Islet precursor cell (in vitro differentiated cells): Measurements from ENCODE around the gene RAI14.
"Not testable (repeated sequence)": the region's sequence is repeated elsewhere in the genome, so short reads cannot be mapped to it uniquely, and the experiment has no call there.

ENCODE experiments used
- DNase-seq: peaks from one replicate; pipeline ENCODE4 v3.0.0-alpha.2; 2018

RAI14 gene

DNA sequence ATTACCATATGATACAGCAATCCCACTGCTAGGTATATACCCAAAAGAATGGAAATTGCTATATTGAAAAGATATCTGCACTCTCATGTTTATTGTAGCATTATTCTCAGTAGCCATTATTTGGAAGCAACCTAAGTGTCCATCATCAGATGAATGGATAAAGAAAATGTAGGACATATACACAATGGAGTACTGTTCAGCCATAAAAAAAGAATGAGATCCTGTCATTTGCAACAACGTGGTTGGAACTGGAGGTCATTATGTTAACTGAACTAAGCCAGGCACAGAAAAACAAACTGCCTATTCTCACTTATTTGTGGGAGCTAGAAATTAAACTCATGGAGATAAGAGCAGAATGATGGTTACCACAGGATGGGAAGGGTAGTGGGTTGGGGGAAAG, 119.8 kb downstream of the RAI14 start:
- DNase-seq = no peak

- DNase-seq = no peak
These were observed 122.1 kb downstream of the RAI14 start for GRCh38 chr5:34778091-34778850.

DNA sequence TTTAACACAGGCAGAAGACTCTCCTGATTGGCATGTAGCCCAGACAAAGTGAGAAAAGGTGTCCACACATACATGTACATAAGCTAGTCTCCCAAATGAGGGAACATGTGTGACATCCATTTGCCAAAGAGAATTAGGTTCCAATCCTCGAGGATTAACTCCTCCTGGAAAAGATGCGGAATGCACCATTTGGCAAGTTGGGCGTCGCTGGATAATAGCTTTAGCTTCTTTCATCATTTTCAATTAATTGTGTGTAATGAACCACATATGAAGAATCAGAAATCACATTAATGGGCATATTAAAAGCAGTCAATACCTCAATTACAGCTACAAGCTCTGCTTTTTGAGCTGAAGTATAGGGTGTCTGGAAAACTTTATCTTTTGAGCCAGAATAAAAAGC, 127.8 kb downstream of the RAI14 start:
- DNase-seq = not testable (repeated sequence)

DNA sequence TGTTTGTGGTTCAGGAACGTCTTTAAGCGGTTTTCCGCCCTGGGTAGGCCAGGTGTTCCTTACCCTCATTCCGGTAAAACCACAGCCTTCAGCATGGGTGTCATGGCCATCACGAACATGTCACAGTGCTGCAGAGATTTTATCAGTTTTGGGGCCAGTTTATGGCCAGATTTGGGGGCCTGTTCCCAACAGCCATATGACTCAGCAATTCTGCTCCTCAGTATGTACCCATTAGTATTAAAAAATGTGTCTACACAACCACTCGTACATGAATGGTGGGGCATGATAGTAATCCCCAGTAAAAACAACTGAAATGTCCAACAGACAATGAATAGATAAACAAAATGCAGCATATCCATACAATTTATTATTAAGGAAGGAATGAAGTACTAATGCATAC, 130.9 kb downstream of the RAI14 start:
- DNase-seq = no peak

- DNase-seq = no peak
These were observed 132.9 kb downstream of the RAI14 start for GRCh38 chr5:34789021-34789531.

DNA sequence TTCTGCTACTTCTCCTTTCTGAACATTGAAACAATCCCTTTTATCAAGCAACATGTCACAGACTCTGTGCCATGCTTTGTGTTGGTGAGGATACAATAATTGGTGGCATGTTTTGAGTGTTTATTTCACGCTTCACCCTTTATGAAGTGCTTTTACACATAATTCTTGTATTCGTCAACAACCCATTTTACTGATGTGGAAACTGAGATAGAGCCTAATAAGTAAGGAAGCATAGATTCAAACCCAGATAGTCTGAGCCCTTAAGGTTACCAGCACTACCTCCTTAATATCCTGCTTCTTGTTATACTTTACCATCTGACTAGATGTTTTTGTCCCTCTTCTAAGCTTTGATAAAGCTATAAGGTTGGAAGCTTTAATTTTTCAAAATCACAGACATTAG, 133.5 kb downstream of the RAI14 start:
- DNase-seq = no peak

- DNase-seq = no peak
These were observed 133.9 kb downstream of the RAI14 start for GRCh38 chr5:34790069-34790468.

DNA sequence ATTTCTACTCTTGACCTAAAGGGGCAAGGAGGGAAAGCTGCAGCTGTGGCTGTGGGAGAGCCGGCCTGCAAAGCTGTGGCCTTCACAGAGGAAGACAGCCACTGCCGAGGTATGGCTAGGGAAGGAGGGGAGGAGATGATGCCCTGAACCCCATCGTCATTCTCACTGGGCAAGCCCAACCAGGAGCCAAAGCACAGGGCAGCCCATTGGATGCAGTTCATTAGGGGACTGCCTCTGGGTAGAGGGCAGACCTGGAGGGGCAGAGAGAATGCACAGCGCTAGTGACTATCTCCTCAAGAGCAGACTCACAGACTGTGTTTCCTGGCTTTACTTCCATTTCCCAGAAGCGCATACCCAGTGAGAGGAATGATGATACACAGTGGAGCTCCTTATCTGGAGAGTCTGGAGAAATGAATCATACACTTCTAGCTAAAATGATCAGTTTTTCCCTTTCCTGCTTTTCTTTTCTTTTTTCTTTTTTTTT, 135.7 kb downstream of the RAI14 start:
- no peak for DNase-seq

DNA sequence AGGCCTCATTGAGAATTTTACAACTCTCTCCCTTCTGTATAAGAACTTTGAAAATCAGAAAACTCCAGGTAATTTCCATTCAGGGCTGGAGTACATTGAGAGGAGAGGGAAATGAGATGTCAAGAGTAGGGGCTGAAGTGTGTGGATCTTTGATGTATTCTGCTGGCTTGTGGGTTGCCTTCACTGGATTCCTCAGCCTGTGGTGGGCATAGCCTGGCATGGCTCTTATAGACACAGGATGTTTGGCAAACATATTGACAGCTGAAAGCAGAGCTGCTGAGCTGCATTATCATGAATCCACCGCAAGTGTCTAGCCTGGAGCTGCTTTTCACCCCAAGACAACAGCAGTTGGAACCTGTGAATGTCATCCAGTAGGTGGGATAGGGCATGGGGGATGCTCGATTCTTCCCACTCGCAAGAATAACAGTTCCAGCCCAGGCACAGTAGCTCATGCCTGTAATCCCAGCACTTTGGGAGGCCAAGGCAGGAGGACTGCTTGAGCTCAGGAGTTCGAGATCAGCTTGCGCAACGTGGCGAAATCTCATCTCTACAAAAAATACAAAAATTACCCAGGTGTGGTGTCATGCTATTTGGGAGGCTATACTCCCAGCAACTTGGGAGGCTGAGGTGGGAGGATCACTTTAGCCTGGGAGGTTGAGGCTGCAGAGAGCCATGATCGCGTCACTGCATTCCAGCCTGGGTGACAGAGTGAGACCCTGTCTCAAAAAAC, 146.9 kb downstream of the RAI14 start:
- DNase-seq = no peak

DNA sequence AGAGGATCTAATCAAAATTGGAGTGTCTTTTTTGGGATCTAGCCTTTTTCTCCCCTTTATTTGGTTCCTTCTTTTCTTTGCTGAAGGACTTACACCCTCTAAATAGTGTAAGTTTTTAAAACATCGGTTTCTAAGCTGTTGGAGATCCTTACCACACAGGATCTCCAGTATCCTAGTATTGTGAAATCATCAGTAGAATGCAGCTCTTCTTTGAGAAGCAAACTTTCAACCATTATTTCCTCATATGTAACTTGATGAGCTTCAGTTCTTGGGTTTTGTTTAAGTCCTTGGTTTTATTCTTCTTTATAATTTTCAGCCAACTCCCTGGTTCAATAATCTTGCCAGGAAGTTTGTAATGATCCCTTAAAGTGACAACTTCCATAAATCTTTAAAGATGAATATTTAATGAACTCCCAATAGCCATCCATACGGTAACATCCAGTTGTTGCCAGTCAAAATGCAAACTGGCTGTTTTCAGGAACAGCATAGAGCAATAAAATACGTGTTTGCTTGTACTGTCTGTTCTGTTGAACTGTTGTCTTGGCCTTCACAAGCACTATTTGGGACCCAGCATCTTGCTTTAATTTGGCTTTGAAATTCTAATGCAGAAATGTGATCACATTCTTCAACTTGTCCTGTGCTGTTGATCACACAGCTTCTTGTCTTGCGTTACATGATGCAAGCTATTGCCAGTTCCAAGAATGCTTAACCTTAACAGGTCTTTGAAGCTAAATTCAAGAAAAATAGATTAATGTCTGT, 148.0 kb downstream of the RAI14 start:
- no peak for DNase-seq

DNA sequence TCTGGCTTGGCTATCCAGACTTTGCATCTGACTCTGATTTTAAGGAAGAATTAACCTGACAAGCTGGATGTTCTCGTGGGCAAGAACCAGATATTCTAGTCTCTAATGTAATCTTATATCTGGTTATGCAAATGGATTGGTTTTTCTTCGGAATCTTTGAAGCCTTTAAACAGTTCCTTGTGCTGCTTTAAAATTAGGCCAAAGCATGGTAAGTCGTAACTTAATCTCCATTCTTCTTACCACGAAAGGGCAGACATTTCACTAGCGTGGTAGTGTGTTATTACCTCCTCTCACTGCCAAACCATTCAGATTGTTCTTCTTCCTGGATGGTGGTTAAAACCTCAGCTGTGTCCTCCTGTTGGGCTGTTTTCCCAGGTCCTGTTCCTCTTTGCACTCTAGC, 148.8 kb downstream of the RAI14 start:
- DNase-seq = no peak

DNA sequence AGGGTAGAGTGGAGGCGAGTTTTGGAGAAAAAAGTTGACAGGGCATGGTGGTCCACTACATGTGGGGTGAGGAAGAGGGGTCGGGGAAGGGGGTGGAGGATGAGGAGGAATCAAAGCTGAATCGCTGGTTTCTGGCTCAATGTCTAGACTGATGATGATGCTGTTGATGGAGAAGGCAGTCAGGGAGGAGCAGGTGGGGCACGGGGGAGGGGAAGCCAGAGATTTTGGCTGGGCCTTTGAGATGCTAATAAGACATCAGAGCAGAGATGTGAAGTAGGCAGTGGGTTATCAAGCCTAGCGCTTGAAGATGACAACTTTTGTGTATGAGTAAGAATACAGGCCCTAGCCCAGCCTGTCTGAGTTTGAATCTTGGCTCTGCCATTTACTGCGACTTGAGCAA, 150.4 kb downstream of the RAI14 start:
- DNase-seq = no peak

- DNase-seq = no peak
These were observed 155.6 kb downstream of the RAI14 start for GRCh38 chr5:34811706-34812105.

GRCh38 chr5:34813509-34813908, 157.4 kb downstream of the RAI14 start:
- DNase-seq = no peak

GRCh38 chr5:34817558-34818351, 161.6 kb downstream of the RAI14 start:
- no peak for DNase-seq

GRCh38 chr5:34818717-34819116, 162.6 kb downstream of the RAI14 start:
- no peak for DNase-seq

DNA sequence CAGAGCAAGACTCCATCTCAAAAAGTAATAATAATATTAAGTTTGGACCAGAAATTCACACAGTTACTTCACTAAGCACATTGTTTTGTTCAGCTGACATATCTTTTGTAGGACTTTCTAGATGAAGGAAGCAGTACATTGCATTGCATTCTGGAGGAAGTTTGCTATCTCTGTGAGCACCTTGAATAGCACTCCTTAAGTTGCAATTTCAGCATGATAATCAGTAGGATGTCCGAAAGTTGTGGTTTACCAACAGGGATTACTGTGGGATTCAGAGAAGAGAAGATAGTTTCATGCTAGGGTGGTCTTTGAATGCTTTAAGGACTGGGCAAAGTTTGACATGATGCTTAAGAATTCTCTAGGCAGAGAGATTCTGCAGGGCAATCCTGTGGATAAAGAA, 164.5 kb downstream of the RAI14 start:
- no peak for DNase-seq

DNA sequence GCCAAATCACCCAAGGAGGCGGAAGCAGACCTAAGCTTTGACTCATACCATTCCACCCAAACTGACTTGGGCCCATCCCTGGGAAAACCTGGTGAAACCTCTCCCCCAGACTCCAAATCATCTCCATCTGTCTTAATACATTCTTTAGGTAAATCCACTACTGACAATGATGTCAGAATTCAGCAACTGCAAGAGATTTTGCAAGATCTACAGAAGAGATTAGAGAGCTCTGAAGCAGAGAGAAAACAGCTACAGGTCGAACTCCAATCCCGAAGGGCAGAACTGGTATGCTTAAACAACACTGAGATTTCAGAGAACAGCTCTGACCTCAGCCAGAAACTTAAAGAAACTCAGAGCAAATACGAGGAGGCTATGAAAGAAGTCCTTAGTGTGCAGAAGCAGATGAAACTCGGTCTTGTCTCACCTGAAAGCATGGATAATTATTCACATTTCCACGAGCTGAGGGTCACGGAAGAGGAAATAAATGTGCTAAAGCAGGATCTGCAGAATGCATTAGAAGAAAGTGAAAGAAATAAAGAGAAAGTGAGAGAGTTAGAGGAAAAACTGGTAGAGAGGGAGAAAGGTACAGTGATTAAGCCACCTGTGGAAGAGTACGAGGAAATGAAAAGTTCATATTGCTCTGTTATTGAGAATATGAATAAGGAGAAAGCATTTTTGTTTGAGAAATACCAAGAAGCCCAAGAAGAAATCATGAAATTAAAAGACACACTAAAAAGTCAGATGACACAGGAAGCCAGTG, 167.0 kb downstream of the RAI14 start:
- no peak for DNase-seq

GRCh38 chr5:34826347-34826746, 170.2 kb downstream of the RAI14 start:
- peak; percentile 64 for DNase-seq

GRCh38 chr5:34827588-34828506, 171.7 kb downstream of the RAI14 start:
- DNase-seq = no peak

DNA sequence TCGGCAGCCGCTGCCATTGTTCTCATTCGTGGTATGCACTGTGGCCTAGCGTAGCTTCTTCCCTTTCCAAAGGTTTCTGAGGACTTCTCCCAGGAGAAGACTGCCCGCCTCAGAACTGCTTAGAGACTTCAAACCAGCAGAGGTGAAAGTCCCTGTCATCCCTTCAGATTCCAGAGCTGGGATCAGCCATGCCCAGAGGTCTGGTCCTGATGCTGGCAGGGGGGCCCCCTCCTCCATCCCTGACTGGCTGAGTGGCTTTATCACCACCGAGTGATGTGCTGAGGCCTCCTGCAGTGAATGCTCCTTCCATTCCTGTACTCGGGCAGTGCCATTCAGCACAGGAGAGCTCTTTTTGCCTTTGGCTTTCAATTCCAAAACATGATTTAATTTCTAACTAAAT, 174.7 kb downstream of the RAI14 start:
- not testable (repeated sequence) for DNase-seq
